Lung (tissue), 12 donors: ENCODE measurements around the gene ASCL2. TPM values are rescaled to one million over a fixed set of nuclear protein-coding genes. Genes with fewer than 3 reads are reported as not detected.

Source experiments
- ATAC-seq: fragments of 200-7000 bp; cut with Tn5 transposase; one replicate; pipeline ENCODE4 v1.9.1; 2020; ENCODE audit warnings: moderate number of reproducible peaks; ENCODE audit not compliant: insufficient read depth, low FRiP score
- DNase-seq, 3 donors: peaks; one replicate each; pipeline ENCODE4 v3.0.0-alpha.2; 2013 to 2017
- H3K27ac ChIP-seq, 2 donors: one replicate each; pipeline ENCODE4 v1.5.1; 2013; ENCODE audit warnings: mild to moderate bottlenecking in 2 of 2, moderate library complexity in 2 of 2, control low read depth in 1 of 2, inconsistent platforms in 1 of 2, low read depth in 1 of 2, low read length in 1 of 2
- H3K27me3 ChIP-seq, 3 donors: one replicate each; pipeline ENCODE4 v1.5.1; 2013; ENCODE audit warnings: low read length in 2 of 3; ENCODE audit not compliant: control insufficient read depth in 3 of 3, insufficient read depth in 3 of 3
- H3K36me3 ChIP-seq, 4 donors: one replicate each; pipeline ENCODE4 v1.5.1; 2013; ENCODE audit warnings: low read length in 4 of 4, mild to moderate bottlenecking in 1 of 4, moderate library complexity in 1 of 4; ENCODE audit not compliant: control insufficient read depth in 4 of 4, insufficient read depth in 4 of 4
- H3K4me1 ChIP-seq, 5 donors: one replicate each; pipeline ENCODE4 v1.5.1; 2013; ENCODE audit warnings: low read length in 5 of 5, mild to moderate bottlenecking in 2 of 5, moderate library complexity in 1 of 5; ENCODE audit not compliant: control insufficient read depth in 5 of 5, insufficient read depth in 5 of 5
- H3K4me3 ChIP-seq: one replicate; pipeline ENCODE4 v1.5.1; 2013; ENCODE audit warnings: mild to moderate bottlenecking, control low read depth, moderate library complexity
- H3K9ac ChIP-seq, 2 donors: one replicate each; pipeline ENCODE4 v1.5.1; 2013; ENCODE audit warnings: low read length in 2 of 2, control low read depth in 1 of 2; ENCODE audit not compliant: insufficient read depth in 1 of 2
- H3K9me3 ChIP-seq, 4 donors: one replicate each; pipeline ENCODE4 v1.5.1; 2013; ENCODE audit warnings: low read length in 3 of 4, mild to moderate bottlenecking in 1 of 4, moderate library complexity in 1 of 4; ENCODE audit not compliant: control insufficient read depth in 4 of 4, insufficient read depth in 3 of 4
- WGBS, 2 donors: extraction: QIAGEN DNeasy Blood & Tissue Kit; methylation state at CpG; one replicate each; pipeline ENCODE4 v1.1.7; 2013; 5-methylcytosine and 5-hydroxymethylcytosine counted together
- polyA plus RNA-seq, 2 donors: library from polyadenylated mRNA; stranded (reverse); fragments of 200-250 nt; gene quantifications; one replicate each; pipeline ENCODE4 v1.2.1, GENCODE V29; 2013
- total RNA-seq, 2 donors: library from RNA; depleted of rRNA in 1 of 2; stranded (reverse); fragments of >200 nt in 1 of 2; gene quantifications; one replicate each; pipeline ENCODE4 v1.2.1, GENCODE V29; 2014 to 2021
- TF ChIP-seq, protein P1 (sequence below): IDR thresholded peaks from 2 replicates; pipeline ENCODE4 v1.5.1; 2012; ENCODE audit warnings: mild to moderate bottlenecking; ENCODE audit errors: control extremely low read depth, extremely low read depth
- donor health status: control.
- donor health status: control.
- donor health status: Bipolar disorder and iron deficiency.
- donor health status: healthy.
- donor health status: DM: yes; HTN: yes; CAD: no.

ASCL2 gene
- total and polyA plus RNA-seq, 4 donors, result 0.94 to 2.4 (median 2.2) TPM; not detected in 1

DNA sequence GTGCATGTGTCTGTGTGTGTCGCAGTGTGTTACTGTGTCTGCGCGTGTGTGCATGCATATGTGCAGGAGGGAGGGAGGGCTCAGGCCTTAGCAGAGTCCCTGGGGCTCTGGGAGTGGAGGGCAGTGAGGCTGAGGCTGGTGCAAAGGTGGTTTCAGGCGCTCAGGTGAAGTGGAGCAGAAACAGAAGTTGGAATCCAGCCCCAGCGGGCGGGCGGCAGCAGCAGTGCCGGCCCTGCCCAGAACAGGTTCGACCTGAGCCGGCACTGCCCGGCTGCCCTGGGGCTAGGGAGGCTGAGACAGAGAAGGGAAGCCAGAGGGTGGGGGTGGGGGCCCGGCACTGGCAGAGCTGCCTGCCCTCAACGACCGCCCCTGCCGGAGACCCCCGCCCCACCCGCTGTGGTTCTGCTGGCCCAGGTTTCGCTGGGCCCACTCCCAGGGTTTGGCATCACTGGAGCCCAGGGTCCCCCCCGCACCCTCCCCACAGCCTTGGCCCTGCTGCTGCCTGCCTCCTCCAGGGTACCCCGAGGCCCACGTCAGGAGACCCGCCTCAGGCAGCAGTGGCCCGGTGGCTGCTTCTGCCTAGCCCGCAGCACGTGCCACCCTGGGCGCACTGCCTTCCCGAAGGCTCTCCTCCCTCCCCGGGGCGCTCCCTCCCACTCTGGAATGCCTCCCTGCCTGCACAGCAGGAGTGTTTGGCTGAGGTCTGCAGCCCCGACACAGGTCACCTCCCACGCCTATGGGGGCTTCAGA, 13.3 kb downstream of the ASCL2 start:
- no peaks in the 10 kb centered on the region for H3K36me3 ChIP-seq
- DNase-seq (no peak), ATAC-seq (no peak)
- 81 to 88% methylated on average over 30 to 31 of the region's 31 CpGs for WGBS, 2 donors
- H3K27me3 ChIP-seq, result no peaks in the 10 kb centered on the region
- H3K27ac ChIP-seq, result no peak overlapping the region
- TF ChIP-seq, protein P1, sequence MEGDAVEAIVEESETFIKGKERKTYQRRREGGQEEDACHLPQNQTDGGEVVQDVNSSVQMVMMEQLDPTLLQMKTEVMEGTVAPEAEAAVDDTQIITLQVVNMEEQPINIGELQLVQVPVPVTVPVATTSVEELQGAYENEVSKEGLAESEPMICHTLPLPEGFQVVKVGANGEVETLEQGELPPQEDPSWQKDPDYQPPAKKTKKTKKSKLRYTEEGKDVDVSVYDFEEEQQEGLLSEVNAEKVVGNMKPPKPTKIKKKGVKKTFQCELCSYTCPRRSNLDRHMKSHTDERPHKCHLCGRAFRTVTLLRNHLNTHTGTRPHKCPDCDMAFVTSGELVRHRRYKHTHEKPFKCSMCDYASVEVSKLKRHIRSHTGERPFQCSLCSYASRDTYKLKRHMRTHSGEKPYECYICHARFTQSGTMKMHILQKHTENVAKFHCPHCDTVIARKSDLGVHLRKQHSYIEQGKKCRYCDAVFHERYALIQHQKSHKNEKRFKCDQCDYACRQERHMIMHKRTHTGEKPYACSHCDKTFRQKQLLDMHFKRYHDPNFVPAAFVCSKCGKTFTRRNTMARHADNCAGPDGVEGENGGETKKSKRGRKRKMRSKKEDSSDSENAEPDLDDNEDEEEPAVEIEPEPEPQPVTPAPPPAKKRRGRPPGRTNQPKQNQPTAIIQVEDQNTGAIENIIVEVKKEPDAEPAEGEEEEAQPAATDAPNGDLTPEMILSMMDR, result no peak
- no peaks in the 10 kb centered on the region for H3K9me3 ChIP-seq
- no peak overlapping the region for H3K9ac ChIP-seq
- no peak overlapping the region for H3K4me3 ChIP-seq
- no peaks in the 10 kb centered on the region for H3K4me1 ChIP-seq

DNA sequence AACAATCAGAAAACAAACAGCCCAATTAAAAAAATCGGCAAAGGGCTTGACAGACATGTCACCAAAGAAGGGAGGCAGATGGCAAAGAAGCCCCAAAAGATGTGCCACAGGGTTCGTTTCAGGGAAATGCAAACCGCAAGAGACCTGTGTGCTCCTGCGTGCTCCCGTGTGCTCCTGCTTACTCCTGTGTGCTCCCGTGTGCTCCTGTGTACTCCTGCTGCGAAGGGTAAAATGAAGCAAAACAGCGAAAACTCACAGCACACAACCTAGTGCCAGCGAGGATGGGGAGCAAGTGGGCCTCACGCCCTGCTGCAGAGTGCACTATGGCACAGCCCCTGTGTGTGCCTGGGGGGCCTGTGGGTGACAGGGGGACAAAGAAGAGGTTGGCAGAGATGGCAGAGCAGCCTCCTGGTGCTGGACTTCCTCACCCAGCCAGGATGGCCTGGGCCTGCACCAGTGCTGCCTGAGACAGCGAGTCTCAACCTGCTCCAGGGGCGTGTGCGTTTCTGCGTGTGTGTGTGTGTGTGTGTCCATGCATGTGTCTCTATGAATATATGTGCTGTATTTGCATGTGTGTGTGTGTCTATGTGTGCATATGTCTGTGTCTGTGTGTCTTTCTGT, 14.0 kb downstream of the ASCL2 start:
- ATAC-seq, result no peak
- Histone ChIP-seq H3K4me1 (no peaks in the 10 kb centered on the region), H3K36me3 (no peaks in the 10 kb centered on the region), H3K9me3 (no peaks in the 10 kb centered on the region), H3K9ac (no peak overlapping the region), H3K27ac (no peak overlapping the region), H3K4me3 (no peak overlapping the region), H3K27me3 (no peaks in the 10 kb centered on the region)
- 90% methylated on average over 14 of the region's 14 CpGs for WGBS, 2 donors
- TF ChIP-seq, protein P1, result no peak
- DNase-seq, result no peak

DNA sequence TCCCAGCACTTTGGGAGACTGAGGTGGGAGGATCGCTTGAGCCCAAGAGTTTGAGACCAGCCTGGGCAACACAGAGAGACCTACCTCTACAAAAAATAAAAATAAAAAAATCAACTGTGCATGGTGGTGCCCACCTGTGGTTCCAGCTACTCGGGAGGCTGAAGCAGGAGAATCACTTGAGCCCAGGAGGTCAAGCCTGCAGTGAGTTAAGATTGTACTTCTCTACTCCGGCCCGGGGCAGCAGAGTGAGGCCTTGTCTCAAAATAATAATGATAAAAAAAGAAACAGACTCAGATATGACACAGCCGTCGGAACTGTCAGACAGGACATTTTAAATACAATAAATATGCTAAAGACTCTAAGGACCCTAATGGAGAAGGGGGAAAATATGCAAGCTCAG, 18.4 kb downstream of the ASCL2 start:
- Histone ChIP-seq H3K36me3 (no peaks in the 10 kb centered on the region), H3K27ac (no peak overlapping the region), H3K4me1 (no peaks in the 10 kb centered on the region), H3K4me3 (no peak overlapping the region), H3K9ac (no peak overlapping the region), H3K27me3 (no peaks in the 10 kb centered on the region), H3K9me3 (no peaks in the 10 kb centered on the region)
- TF ChIP-seq, protein P1, result no peak
- DNase-seq (no peak), ATAC-seq (no peak)
- WGBS, 2 donors, result 94 to 96% methylated on average over 6 of the region's 6 CpGs
